ENCODE results near the gene SMG6. TPM values are rescaled to one million over a fixed set of nuclear protein-coding genes. Genes with fewer than 3 reads are reported as not detected.
"Not testable (repeated sequence)": the region's sequence is repeated elsewhere in the genome, so short reads cannot be mapped to it uniquely, and the experiment has no call there.

SMG6 gene
- polyA plus RNA-seq, 2 donors: 14.0 to 16.7 TPM

DNA sequence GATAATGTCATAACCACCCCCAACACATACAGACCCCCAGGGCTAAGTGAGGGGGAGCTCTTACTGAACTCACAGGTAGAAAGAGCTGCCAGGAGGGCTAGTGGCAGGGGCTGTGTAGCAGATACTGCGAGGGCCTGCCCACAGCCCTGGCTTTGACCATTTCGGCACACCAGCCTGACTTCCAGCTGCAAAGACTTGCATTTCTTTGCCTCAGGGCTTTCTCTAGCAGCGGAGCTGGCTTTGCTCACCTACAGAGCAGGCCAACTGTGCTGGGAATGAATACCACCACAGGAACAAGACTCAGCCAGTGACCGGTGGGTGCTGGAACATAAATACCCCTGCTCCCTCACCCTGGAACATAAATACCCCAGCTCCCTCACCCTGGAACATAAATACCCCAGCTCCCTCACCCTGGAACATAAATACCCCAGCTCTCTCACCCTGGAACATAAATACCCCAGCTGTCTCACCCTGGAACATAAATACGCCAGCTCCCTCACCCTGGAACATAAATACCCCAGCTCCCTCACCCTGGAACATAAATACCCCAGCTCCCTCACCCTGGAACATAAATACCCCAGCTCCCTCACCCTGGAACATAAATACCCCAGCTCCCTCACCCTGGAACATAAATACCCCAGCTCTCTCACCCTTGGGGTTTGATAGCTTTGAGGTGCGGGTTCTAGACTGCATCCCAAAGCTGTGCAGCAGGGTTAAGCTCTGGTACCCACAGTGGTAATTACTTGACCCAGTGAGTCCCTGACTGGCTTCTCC lies 290.2 kb downstream of the SMG6 start:
- H3K27me3 ChIP-seq (ENCODE audit: control insufficient read depth in 1 of 2, insufficient read depth in 2 of 2, low read length in 2 of 2); H3K9me3 ChIP-seq (ENCODE audit: control insufficient read depth in 2 of 2, insufficient read depth in 1 of 2, low read depth in 1 of 2, low read length in 1 of 2); H3K27ac ChIP-seq (ENCODE audit: low read depth in 2 of 2, low read length in 1 of 2); H3K4me3 ChIP-seq (ENCODE audit: low read depth in 1 of 2, low read length in 2 of 2); H3K36me3 ChIP-seq (ENCODE audit: control insufficient read depth in 2 of 2, insufficient read depth in 2 of 2, low read length in 1 of 2): not testable (repeated sequence)
- H3K4me1 ChIP-seq (ENCODE audit: control insufficient read depth in 2 of 2, insufficient read depth in 2 of 2, low read length in 1 of 2): peaks cover 3 to 12% of the 10 kb centered on the region in 2 donors
- 73 to 83% methylated on average over 6 of the region's 6 CpGs for WGBS, 2 donors

- H3K9me3 ChIP-seq (ENCODE audit: control insufficient read depth in 2 of 2, insufficient read depth in 1 of 2, low read depth in 1 of 2, low read length in 1 of 2): no peaks in the 10 kb centered on the region
- peak overlapping the region; percentile 79 to 82 for H3K27ac ChIP-seq (ENCODE audit: low read depth in 2 of 2, low read length in 1 of 2)
- 88 to 95% methylated on average over 4 of the region's 4 CpGs for WGBS, 2 donors
- no peaks in the 10 kb centered on the region for H3K36me3 ChIP-seq (ENCODE audit: control insufficient read depth in 2 of 2, insufficient read depth in 2 of 2, low read length in 1 of 2)
- no peak overlapping the region for H3K4me3 ChIP-seq (ENCODE audit: low read depth in 1 of 2, low read length in 2 of 2)
- H3K4me1 ChIP-seq (ENCODE audit: control insufficient read depth in 2 of 2, insufficient read depth in 2 of 2, low read length in 1 of 2): peaks cover 3 to 11% of the 10 kb centered on the region in 2 donors
- H3K27me3 ChIP-seq (ENCODE audit: control insufficient read depth in 1 of 2, insufficient read depth in 2 of 2, low read length in 2 of 2): no peaks in the 10 kb centered on the region
Measured at GRCh38 chr17:2012499-2012898, 291.1 kb downstream of the SMG6 start.

- H3K27me3 ChIP-seq (ENCODE audit: control insufficient read depth in 1 of 2, insufficient read depth in 2 of 2, low read length in 2 of 2): no peaks in the 10 kb centered on the region
- H3K4me1 ChIP-seq (ENCODE audit: control insufficient read depth in 2 of 2, insufficient read depth in 2 of 2, low read length in 1 of 2): peaks cover 3 to 8% of the 10 kb centered on the region in 2 donors
- no peak overlapping the region for H3K4me3 ChIP-seq (ENCODE audit: low read depth in 1 of 2, low read length in 2 of 2)
- H3K9me3 ChIP-seq (ENCODE audit: control insufficient read depth in 2 of 2, insufficient read depth in 1 of 2, low read depth in 1 of 2, low read length in 1 of 2): no peaks in the 10 kb centered on the region
- peak overlapping the region; percentile 79 to 82 for H3K27ac ChIP-seq (ENCODE audit: low read depth in 2 of 2, low read length in 1 of 2)
- 19 to 33% methylated on average over 24 of the region's 24 CpGs for WGBS, 2 donors
- H3K36me3 ChIP-seq (ENCODE audit: control insufficient read depth in 2 of 2, insufficient read depth in 2 of 2, low read length in 1 of 2): no peaks in the 10 kb centered on the region
Measured at GRCh38 chr17:2011411-2012371, 291.9 kb downstream of the SMG6 start.

Other genes starting within 250 kb of the SMG6 start
- 1 to 10 TPM; 1.4 to 1.6 TPM for gene HIC1, start 248.7 kb downstream of the SMG6 start, polyA plus RNA-seq
- gene SRR, start 165 bp upstream of the SMG6 start, polyA plus RNA-seq: 1 to 10 TPM; 2.1 to 4.5 TPM
- gene TSR1, start 32.7 kb upstream of the SMG6 start, polyA plus RNA-seq: 10 to 100 TPM; 15.9 to 19.3 TPM
- 100 to 1,000 TPM in 1 of 2 donors, 10 to 100 TPM in 1; 51.6 to 149 TPM for gene SGSM2, start 33.7 kb upstream of the SMG6 start, polyA plus RNA-seq
- gene MNT, start 97.3 kb upstream of the SMG6 start, polyA plus RNA-seq: 10 to 100 TPM in 1 of 2 donors, 1 to 10 TPM in 1; 9.9 to 14.6 TPM
- gene METTL16, start 208.1 kb upstream of the SMG6 start, polyA plus RNA-seq: 10 to 100 TPM in 1 of 2 donors, 1 to 10 TPM in 1; 10.0 to 15.1 TPM